Measurements from ENCODE around the gene MAST4.

MAST4 gene

DNA sequence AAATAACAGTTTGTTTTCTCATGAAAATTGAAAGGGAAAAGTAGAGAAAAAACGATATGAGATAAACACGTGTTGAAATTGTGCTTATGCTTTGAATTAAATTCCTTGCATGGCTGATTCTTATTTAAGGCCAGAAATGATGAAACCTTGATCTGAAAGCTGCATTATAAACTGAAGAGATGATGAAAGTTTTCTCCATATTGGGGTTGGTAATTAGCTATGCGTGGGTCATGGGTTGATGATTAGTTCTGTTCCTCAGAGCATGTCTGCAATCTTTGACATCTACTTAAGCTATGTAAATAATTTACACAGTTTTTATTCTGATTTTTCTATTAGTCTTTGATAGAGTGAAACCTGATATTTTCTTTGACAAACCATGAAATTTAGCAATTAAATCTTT is 336.3 kb downstream of the MAST4 start:
- H3K27ac ChIP-seq (replicated peaks), result no peak overlapping the region
- no peak for DNase-seq (ENCODE audit: low read depth in 1 of 2, low spot score in 1 of 2)
- no peak overlapping the region for H3K4me3 ChIP-seq (replicated peaks; ENCODE audit: insufficient read depth, low read length)
- TF ChIP-seq, protein P1, sequence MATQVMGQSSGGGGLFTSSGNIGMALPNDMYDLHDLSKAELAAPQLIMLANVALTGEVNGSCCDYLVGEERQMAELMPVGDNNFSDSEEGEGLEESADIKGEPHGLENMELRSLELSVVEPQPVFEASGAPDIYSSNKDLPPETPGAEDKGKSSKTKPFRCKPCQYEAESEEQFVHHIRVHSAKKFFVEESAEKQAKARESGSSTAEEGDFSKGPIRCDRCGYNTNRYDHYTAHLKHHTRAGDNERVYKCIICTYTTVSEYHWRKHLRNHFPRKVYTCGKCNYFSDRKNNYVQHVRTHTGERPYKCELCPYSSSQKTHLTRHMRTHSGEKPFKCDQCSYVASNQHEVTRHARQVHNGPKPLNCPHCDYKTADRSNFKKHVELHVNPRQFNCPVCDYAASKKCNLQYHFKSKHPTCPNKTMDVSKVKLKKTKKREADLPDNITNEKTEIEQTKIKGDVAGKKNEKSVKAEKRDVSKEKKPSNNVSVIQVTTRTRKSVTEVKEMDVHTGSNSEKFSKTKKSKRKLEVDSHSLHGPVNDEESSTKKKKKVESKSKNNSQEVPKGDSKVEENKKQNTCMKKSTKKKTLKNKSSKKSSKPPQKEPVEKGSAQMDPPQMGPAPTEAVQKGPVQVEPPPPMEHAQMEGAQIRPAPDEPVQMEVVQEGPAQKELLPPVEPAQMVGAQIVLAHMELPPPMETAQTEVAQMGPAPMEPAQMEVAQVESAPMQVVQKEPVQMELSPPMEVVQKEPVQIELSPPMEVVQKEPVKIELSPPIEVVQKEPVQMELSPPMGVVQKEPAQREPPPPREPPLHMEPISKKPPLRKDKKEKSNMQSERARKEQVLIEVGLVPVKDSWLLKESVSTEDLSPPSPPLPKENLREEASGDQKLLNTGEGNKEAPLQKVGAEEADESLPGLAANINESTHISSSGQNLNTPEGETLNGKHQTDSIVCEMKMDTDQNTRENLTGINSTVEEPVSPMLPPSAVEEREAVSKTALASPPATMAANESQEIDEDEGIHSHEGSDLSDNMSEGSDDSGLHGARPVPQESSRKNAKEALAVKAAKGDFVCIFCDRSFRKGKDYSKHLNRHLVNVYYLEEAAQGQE (IDR thresholded peaks at IDR 0.05; ENCODE audit: insufficient replicate concordance, low read depth), result no peak
- no peak for TF ChIP-seq GABPA (IDR thresholded peaks at IDR 0.05; ENCODE audit: low read depth)
- no peak for TF ChIP-seq POLR2AphosphoS5 (IDR thresholded peaks at IDR 0.05; ENCODE audit: low read depth)
- no peak for TF ChIP-seq CTCF (IDR thresholded peaks at IDR 0.05; ENCODE audit: insufficient read depth, low read length)
- TF ChIP-seq SPI1 (IDR thresholded peaks at IDR 0.05; ENCODE audit: borderline replicate concordance, low read depth), result no peak
- no peaks in the 10 kb centered on the region for H3K27me3 ChIP-seq (ENCODE audit: insufficient read depth, poor library complexity, severe bottlenecking)

GRCh38 chr5:66933066-66933465 is 336.9 kb downstream of the MAST4 start:
- H3K27ac ChIP-seq (replicated peaks), result no peak overlapping the region
- H3K4me3 ChIP-seq (replicated peaks; ENCODE audit: insufficient read depth, low read length), result no peak overlapping the region
- DNase-seq (ENCODE audit: low read depth in 1 of 2, low spot score in 1 of 2), result no peak
- no peaks in the 10 kb centered on the region for H3K27me3 ChIP-seq (ENCODE audit: insufficient read depth, poor library complexity, severe bottlenecking)
- TF ChIP-seq SPI1 (IDR thresholded peaks at IDR 0.05; ENCODE audit: borderline replicate concordance, low read depth) (no peak), POLR2AphosphoS5 (IDR thresholded peaks at IDR 0.05; ENCODE audit: low read depth) (no peak), GABPA (IDR thresholded peaks at IDR 0.05; ENCODE audit: low read depth) (no peak), CTCF (IDR thresholded peaks at IDR 0.05; ENCODE audit: insufficient read depth, low read length) (no peak)
- TF ChIP-seq, protein P1 (IDR thresholded peaks at IDR 0.05; ENCODE audit: insufficient replicate concordance, low read depth), result no peak

DNA sequence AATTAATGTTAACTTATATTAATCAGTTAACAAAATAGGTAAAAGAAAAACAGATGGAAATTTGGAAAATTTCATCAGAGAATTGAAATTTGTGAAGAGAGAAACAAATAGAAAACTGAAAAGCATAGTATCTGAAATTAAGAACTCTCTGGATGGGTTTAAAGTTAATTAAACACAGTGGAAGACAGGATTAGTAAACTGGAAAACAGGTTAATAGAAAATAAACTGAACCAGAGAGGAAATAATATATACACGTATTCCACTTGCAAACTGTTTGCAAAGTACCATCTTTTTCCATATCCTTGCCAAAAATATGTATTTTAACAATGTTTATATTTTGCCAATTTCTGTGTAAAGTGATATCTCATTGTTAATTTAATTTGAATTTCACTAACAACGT is 342.9 kb downstream of the MAST4 start:
- no peak overlapping the region for H3K4me3 ChIP-seq (replicated peaks; ENCODE audit: insufficient read depth, low read length)
- H3K27me3 ChIP-seq (ENCODE audit: insufficient read depth, poor library complexity, severe bottlenecking), result no peaks in the 10 kb centered on the region
- TF ChIP-seq GABPA (IDR thresholded peaks at IDR 0.05; ENCODE audit: low read depth), result no peak
- TF ChIP-seq POLR2AphosphoS5 (IDR thresholded peaks at IDR 0.05; ENCODE audit: low read depth), result no peak
- no peak for TF ChIP-seq SPI1 (IDR thresholded peaks at IDR 0.05; ENCODE audit: borderline replicate concordance, low read depth)
- TF ChIP-seq CTCF (IDR thresholded peaks at IDR 0.05; ENCODE audit: insufficient read depth, low read length), result no peak
- TF ChIP-seq, protein P1 (IDR thresholded peaks at IDR 0.05; ENCODE audit: insufficient replicate concordance, low read depth), result no peak
- no peak overlapping the region for H3K27ac ChIP-seq (replicated peaks)
- no peak for DNase-seq (ENCODE audit: low read depth in 1 of 2, low spot score in 1 of 2)
